ENCODE data around the gene MAP7D3.

The MAP7D3 gene

GRCh38 chrX:136206916-136207315 is 44.3 kb downstream of the MAP7D3 start:
- in situ Hi-C loops (cut with MboI; ENCODE audit: low sequenced_read_pairs): no loop called here

- in situ Hi-C loops (cut with MboI; ENCODE audit: low sequenced_read_pairs): no loop called here
Measured at GRCh38 chrX:136205882-136206380, 45.3 kb downstream of the MAP7D3 start.

- in situ Hi-C loops (cut with MboI; ENCODE audit: low sequenced_read_pairs): no loop called here
Measured at GRCh38 chrX:136204571-136204970, 46.6 kb downstream of the MAP7D3 start.

- in situ Hi-C loops (cut with MboI; ENCODE audit: low sequenced_read_pairs): no loop called here
Measured at GRCh38 chrX:136203951-136204350, 47.2 kb downstream of the MAP7D3 start.

- in situ Hi-C loops (cut with MboI; ENCODE audit: low sequenced_read_pairs): no loop called here
Measured at GRCh38 chrX:136203438-136203837, 47.8 kb downstream of the MAP7D3 start.

- in situ Hi-C loops (cut with MboI; ENCODE audit: low sequenced_read_pairs): no loop called here
Measured at GRCh38 chrX:136202889-136203288, 48.3 kb downstream of the MAP7D3 start.

- in situ Hi-C loops (cut with MboI; ENCODE audit: low sequenced_read_pairs): no loop called here
Measured at GRCh38 chrX:136201601-136202000, 49.6 kb downstream of the MAP7D3 start.

- in situ Hi-C loops (cut with MboI; ENCODE audit: low sequenced_read_pairs): no loop called here
Measured at GRCh38 chrX:136200466-136200865, 50.7 kb downstream of the MAP7D3 start.

- in situ Hi-C loops (cut with MboI; ENCODE audit: low sequenced_read_pairs): no loop called here
Measured at GRCh38 chrX:136199365-136199764, 51.8 kb downstream of the MAP7D3 start.

GRCh38 chrX:136198678-136199243 is 52.4 kb downstream of the MAP7D3 start:
- in situ Hi-C loops (cut with MboI; ENCODE audit: low sequenced_read_pairs): no loop called here

GRCh38 chrX:136198010-136198409 is 53.2 kb downstream of the MAP7D3 start:
- in situ Hi-C loops (cut with MboI; ENCODE audit: low sequenced_read_pairs): no loop called here

- in situ Hi-C loops (cut with MboI; ENCODE audit: low sequenced_read_pairs): no loop called here
Measured at GRCh38 chrX:136196691-136197155, 54.5 kb downstream of the MAP7D3 start.

GRCh38 chrX:136195247-136195646 is 56.0 kb downstream of the MAP7D3 start:
- in situ Hi-C loops (cut with MboI; ENCODE audit: low sequenced_read_pairs): no loop called here

- in situ Hi-C loops (cut with MboI; ENCODE audit: low sequenced_read_pairs): no loop called here
Measured at GRCh38 chrX:136194536-136194935, 56.7 kb downstream of the MAP7D3 start.

GRCh38 chrX:136193771-136194170 is 57.4 kb downstream of the MAP7D3 start:
- in situ Hi-C loops (cut with MboI; ENCODE audit: low sequenced_read_pairs): no loop called here

- in situ Hi-C loops (cut with MboI; ENCODE audit: low sequenced_read_pairs): no loop called here
Measured at GRCh38 chrX:136192839-136193414, 58.3 kb downstream of the MAP7D3 start.

- in situ Hi-C loops (cut with MboI; ENCODE audit: low sequenced_read_pairs): no loop called here
Measured at GRCh38 chrX:136192135-136192534, 59.1 kb downstream of the MAP7D3 start.

- in situ Hi-C loops (cut with MboI; ENCODE audit: low sequenced_read_pairs): no loop called here
Measured at GRCh38 chrX:136191171-136191570, 60.0 kb downstream of the MAP7D3 start.

GRCh38 chrX:136190038-136190713 is 61.0 kb downstream of the MAP7D3 start:
- in situ Hi-C loops (cut with MboI; ENCODE audit: low sequenced_read_pairs): no loop called here

GRCh38 chrX:136189222-136189621 is 62.0 kb downstream of the MAP7D3 start:
- in situ Hi-C loops (cut with MboI; ENCODE audit: low sequenced_read_pairs): no loop called here

GRCh38 chrX:136186023-136186413 is 65.2 kb downstream of the MAP7D3 start:
- in situ Hi-C loops (cut with MboI; ENCODE audit: low sequenced_read_pairs): no loop called here

GRCh38 chrX:136185401-136186022 is 65.7 kb downstream of the MAP7D3 start:
- in situ Hi-C loops (cut with MboI; ENCODE audit: low sequenced_read_pairs): no loop called here

Measured in HL-60/S4 treated with phorbol 12-myristate 13-acetate at 8.2 ng/mL for 4 days and 3 days (cell line).